Activated CD8-positive, alpha-beta memory T cell treated with anti-CD3 and anti-CD28 coated beads for 48 hours (primary cell): ENCODE results near the gene RABGAP1L.

Experiments used
- DNase-seq, 3 experiments: peaks; one replicate each; pipeline ENCODE4 v3.0.0-alpha.2; 2020; ENCODE audit warnings: low read depth in 2 of 3, low spot score in 2 of 3

Gene RABGAP1L

DNA sequence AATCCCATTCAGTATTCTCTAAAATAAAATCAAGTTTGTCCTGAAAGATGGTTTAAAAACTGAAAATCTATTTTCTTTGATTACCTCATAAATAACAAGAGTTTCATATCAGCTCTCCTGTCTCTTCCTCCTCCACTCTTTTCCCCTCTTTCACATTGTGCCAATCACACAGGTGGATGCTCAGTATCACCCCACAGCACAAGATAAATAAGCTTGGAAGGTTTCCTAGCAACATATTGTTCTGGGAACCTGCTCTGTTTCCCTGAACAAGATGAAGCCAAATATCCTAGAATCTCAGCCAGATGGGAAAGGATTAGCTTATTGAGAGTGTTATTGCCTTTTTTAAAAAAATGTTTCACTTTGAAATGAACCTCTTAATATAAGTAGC is 794.7 kb downstream of the RABGAP1L start:
- DNase-seq: no peak

GRCh38 chr1:174954671-174955669 is 795.6 kb downstream of the RABGAP1L start:
- no peak for DNase-seq

- DNase-seq: no peak
These were observed 796.8 kb downstream of the RABGAP1L start for GRCh38 chr1:174956086-174956485.

DNA sequence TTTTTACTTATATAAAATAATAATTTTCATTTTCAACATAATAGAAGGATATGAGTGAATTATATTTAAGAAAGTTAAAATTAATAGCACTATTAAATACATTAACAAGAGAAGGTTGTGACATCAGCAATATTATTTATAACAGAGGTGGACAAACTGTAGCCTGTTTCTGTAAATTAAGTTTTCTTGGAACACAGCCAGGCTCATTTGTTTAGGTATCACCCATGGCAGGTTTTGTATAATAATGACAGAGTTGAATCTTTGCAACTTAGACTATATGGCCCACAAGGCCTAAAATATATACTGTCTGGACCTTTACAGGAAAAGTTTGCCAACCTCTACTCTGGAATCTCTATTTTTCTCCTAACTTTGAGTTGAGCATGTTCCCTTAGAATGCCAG is 797.7 kb downstream of the RABGAP1L start:
- no peak for DNase-seq

GRCh38 chr1:174957829-174958228 is 798.5 kb downstream of the RABGAP1L start:
- DNase-seq: no peak

DNA sequence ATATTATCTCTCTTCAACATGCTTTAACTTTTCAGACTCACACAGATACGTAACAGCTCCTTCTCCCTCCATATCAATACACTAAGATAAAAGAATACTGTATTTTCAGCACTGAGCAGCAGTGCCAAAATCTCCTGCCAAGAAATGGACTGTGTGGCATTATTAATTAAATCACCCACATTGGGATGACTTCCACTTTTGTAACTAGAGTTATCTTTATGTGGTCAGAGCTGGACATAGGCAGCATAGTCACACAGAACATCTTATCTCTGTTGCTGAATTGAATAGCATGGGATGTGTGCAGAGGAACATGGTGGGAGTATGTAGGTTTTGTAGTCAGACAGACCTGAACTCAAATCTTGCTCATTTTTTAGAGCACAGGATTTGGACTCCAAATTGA is 799.1 kb downstream of the RABGAP1L start:
- DNase-seq: no peak

GRCh38 chr1:174960362-174960761 is 801.0 kb downstream of the RABGAP1L start:
- no peak for DNase-seq

GRCh38 chr1:174963529-174964125 is 804.3 kb downstream of the RABGAP1L start:
- no peak for DNase-seq

GRCh38 chr1:174964261-174964971 is 805.1 kb downstream of the RABGAP1L start:
- DNase-seq: no peak

GRCh38 chr1:174964972-174965361 is 805.6 kb downstream of the RABGAP1L start:
- DNase-seq: no peak

DNA sequence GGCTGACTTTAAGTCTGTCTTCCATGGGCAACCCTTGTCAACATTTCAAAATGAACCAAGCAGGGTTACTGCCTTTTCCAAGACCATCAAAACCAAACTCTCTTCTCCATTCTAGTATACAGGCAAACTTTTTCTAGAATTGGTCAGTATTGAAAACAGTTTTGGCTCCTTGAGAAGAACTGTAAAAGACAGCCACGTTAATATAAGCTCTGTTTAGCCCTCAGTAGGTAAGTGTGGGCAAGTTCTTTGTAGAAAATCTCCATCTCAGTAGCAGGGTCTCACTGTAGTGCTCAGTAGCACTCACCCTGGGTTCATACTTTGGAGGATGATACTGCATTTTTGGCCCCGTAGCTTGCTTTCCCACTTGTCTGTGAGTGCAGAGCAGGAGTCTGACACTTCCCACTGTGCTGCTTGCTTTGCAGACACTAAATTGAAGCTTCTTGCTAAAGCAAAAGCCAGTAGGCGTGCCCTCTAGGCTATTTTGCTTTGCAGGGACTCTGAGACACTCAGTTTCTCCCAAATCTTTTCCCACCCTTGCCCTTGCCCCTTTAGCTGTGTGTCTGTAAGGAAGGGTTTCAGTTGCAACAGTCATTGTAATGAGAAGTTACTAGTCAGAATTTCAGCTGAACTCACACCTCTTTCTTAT is 806.2 kb downstream of the RABGAP1L start:
- no peak for DNase-seq

DNA sequence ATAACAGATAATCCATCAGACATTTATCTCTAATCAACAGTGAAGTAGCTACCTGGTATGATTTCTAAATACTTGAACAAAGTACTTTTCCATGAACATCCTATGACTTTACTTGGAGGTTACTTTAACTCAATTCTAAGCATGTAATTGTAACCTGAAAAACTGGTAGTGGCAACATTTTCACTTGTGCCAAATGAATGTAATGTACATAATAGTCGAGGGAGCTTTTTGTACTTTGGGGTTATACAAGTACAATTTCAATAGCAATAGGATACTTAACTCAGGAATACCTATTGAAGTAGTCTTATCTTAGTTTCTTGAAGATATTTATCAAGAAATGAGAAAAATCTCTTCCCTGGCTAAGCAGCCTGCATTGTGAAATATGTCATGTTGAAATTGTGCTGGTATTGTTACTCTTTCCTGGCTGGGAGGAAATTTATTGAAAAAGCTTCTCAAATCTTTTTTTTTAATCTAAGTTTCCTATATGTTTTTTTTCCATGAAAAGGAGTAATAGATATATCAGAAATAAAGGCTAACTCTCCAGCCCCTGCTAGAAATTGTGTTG is 806.8 kb downstream of the RABGAP1L start:
- no peak for DNase-seq

DNA sequence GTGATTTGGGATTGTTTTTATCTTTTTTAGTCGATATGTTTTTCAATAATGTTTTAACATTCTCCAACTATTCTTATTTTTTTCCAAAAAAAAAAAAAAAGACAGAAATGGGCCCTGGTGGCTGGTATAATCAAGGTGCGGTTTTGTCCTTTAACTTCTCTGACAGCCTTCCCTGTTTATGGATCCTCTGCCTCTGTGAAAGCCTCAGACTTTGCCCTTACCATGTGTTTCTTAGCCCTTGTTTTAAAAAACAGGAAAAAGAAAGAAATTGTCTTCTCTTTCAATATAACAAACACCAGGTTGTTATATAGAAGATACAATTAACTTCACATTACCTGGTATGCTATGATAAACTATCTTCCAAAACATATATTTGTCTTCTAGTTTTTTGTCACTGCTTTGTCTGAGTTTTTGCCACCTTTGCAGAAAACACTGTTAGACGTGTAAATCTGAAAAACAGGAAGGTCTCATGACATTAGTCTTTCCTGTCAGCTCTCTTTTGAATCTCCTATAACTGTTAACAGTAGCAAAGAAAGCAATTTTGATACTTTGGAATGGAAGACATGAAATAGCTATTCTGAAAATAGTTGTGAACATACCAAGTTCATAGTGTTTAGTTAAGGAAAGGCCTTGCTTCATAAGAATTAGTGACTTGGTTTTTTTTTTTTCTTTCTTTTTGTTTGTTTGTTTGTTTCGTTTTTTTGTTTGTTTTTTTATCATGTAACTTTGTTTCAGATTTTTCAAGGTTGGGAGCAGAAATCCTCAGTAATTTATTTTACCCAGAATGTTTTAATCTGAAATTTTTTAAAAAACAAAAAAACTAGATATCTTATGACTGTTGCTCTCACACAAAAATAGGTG is 808.8 kb downstream of the RABGAP1L start:
- no peak for DNase-seq

DNA sequence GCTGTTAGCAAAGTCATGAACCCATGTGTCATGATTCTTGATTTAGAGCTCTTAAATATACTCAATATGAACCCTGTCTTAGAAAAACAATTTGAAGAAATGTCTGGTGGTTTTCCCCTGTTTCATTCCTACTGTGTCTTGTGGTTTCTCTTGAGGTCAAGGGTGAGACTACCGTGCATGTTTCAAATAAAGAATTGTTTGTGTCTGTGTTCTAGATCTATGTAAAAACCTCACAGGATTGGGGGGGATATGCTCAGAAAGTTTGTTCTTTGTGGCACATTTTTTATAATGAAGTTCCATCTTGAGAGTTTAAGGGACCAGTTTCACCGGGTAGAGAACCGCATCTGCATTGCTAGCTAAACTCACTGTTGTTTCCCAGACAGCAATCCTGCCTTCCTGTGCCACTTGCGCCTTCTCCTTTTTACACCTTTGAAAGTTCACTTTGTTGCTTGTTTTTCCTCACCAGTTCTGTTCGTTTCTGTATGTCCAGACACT is 809.5 kb downstream of the RABGAP1L start:
- no peak for DNase-seq

GRCh38 chr1:174969977-174970376 is 810.7 kb downstream of the RABGAP1L start:
- DNase-seq: no peak

DNA sequence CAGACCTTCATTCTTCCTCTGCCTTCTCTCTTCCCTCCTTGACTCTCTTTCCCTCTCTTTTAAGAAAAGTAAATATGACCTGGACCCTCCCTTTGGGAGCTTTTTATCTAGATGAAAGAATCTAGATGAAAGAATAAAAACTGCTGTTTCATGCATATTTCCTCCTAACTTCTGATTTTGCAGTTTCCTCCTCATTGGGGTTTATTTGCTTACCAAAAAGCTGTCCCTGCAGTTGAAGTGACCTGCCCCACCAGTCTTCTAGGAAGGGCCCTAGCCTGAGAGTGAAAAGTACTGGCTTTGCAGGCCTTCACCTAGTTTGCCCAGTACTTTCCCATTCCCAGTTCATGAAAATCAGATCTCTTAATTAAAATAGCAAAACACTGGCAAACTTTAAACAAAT is 812.1 kb downstream of the RABGAP1L start:
- no peak for DNase-seq

GRCh38 chr1:174971902-174972301 is 812.6 kb downstream of the RABGAP1L start:
- DNase-seq: no peak

- DNase-seq: no peak
These were observed 815.4 kb downstream of the RABGAP1L start for GRCh38 chr1:174974711-174975119.

- DNase-seq: no peak
These were observed 816.4 kb downstream of the RABGAP1L start for GRCh38 chr1:174975764-174976163.
